ENCODE results near the gene SLC38A8.

GRCh38 chr16:84047626-84048025 is 5.0 kb upstream of the SLC38A8 start:
- TF ChIP-seq ATF3 (IDR thresholded peaks at IDR 0.05) (no peak), CTCF (IDR thresholded peaks at IDR 0.05; ENCODE audit: low read depth, low read length, missing input control) (no peak), FOXA1 (IDR thresholded peaks at IDR 0.05) (no peak), YY1 (IDR thresholded peaks at IDR 0.05) (no peak), SP1 (IDR thresholded peaks at IDR 0.05) (no peak), RXRA (IDR thresholded peaks at IDR 0.05) (no peak), TAF1 (conservative IDR thresholded peaks at IDR 0.05) (no peak), RAD21 (IDR thresholded peaks at IDR 0.05) (no peak), MAX (IDR thresholded peaks at IDR 0.05) (no peak), REST (IDR thresholded peaks at IDR 0.05) (no peak), GABPA (IDR thresholded peaks at IDR 0.05 in 1 of 2, conservative IDR thresholded peaks at IDR 0.05 in 1 of 2) (no peak), HNF4G (IDR thresholded peaks at IDR 0.05) (no peak)

Measured in liver (tissue), 3 donors.